Keratinocyte (primary cell): ENCODE data around the gene EPHA10. TPM values are rescaled to one million over a fixed set of nuclear protein-coding genes. Genes with fewer than 3 reads are reported as not detected.

Source experiments
- DNase-seq: peaks from one replicate; pipeline ENCODE4 v3.0.0-alpha.2; 2011; ENCODE audit warnings: low read depth, missing footprints, low spot score
- FAIRE-seq: peaks from 2 replicates; lab custom pipeline; 2011; peaks lifted over from hg19 to GRCh38; lab: Jason Lieb, UNC
- H2AFZ ChIP-seq: 2 replicates; pipeline ENCODE4 v1.6.0; 2012; ENCODE audit warnings: low read length, control low read depth, inconsistent platforms; ENCODE audit not compliant: control insufficient read depth
- H3K27ac ChIP-seq: 2 replicates; pipeline ENCODE4 v1.5.1; 2011; ENCODE audit warnings: low read length; ENCODE audit not compliant: control insufficient read depth, insufficient read depth
- H3K27me3 ChIP-seq: 3 replicates; pipeline ENCODE4 v1.6.0; 2011; ENCODE audit warnings: low read length; ENCODE audit not compliant: control insufficient read depth, insufficient read depth; ENCODE audit errors: extremely low read depth
- H3K36me3 ChIP-seq, 2 experiments: 2 replicates in 1 of 2; 3 replicates in 1 of 2; pipeline ENCODE4 v1.5.1; 2011; ENCODE audit warnings: low read length in 2 of 2, mild to moderate bottlenecking in 1 of 2; ENCODE audit not compliant: control insufficient read depth in 2 of 2, insufficient read depth in 2 of 2; ENCODE audit errors: extremely low read depth in 1 of 2
- H3K4me1 ChIP-seq: 3 replicates; pipeline ENCODE4 v1.5.1; 2011; ENCODE audit warnings: low read length; ENCODE audit not compliant: control insufficient read depth, insufficient read depth; ENCODE audit errors: extremely low read depth
- H3K4me2 ChIP-seq: 3 replicates; pipeline ENCODE4 v1.6.0; 2011; ENCODE audit warnings: low read depth, low read length; ENCODE audit not compliant: control insufficient read depth, insufficient read depth; ENCODE audit errors: extremely low read depth
- H3K4me3 ChIP-seq, 3 experiments: fragments of 200-600 bp in 1 of 3; sonication (generic) in 1 of 3; 2 replicates in 2 of 3; 3 replicates in 1 of 3; pipeline ENCODE4 v1.5.1; 2011 to 2016; ENCODE audit warnings: low read length in 3 of 3, mild to moderate bottlenecking in 3 of 3, control low read depth in 2 of 3, inconsistent platforms in 1 of 3, low read depth in 1 of 3, mixed read lengths in 1 of 3, mixed run types in 1 of 3, moderate library complexity in 1 of 3; ENCODE audit not compliant: control insufficient read depth in 2 of 3, insufficient read depth in 2 of 3; ENCODE audit errors: extremely low read depth in 1 of 3
- H3K79me2 ChIP-seq: 2 replicates; pipeline ENCODE4 v1.6.0; 2012; ENCODE audit warnings: low read length; ENCODE audit not compliant: control insufficient read depth, insufficient read depth
- H3K9ac ChIP-seq: 3 replicates; pipeline ENCODE4 v1.6.0; 2011; ENCODE audit warnings: low read length; ENCODE audit not compliant: control insufficient read depth, insufficient read depth; ENCODE audit errors: extremely low read depth
- H3K9me1 ChIP-seq: 3 replicates; pipeline ENCODE4 v1.6.0; 2011; ENCODE audit warnings: low read length; ENCODE audit not compliant: control insufficient read depth, insufficient read depth; ENCODE audit errors: extremely low read depth
- H3K9me3 ChIP-seq: 2 replicates; pipeline ENCODE4 v1.5.1; 2012; ENCODE audit warnings: low read depth, low read length; ENCODE audit not compliant: control insufficient read depth
- H4K20me1 ChIP-seq: 3 replicates; pipeline ENCODE4 v1.6.0; 2011; ENCODE audit warnings: low read length; ENCODE audit not compliant: control insufficient read depth, insufficient read depth; ENCODE audit errors: extremely low read depth
- EZH2 ChIP-seq: IDR thresholded peaks from one replicate; pipeline ENCODE4 v1.6.1; 2012; ENCODE audit warnings: inconsistent platforms, mild to moderate bottlenecking, low read length, moderate library complexity
- dilution Hi-C: fragments of 300-500 bp; cut with MboI; formaldehyde crosslinking; loops from one replicate; pipeline ENCODE4 v1.7.0; 2020; ENCODE audit warnings: low sequenced_read_pairs; ENCODE audit not compliant: extremely low pct_ligation_motif_present
- polyA plus RNA-seq, 5 experiments: library from polyadenylated mRNA; depleted of rRNA in 3 of 5; stranded (reverse) in 3 of 5; stranded (forward) in 1 of 5; unstranded in 1 of 5; fragments of >200 nt; gene quantifications; 1 replicate in 1 of 5; 2 replicates in 3 of 5; 3 replicates in 1 of 5; pipeline versions ENCODE4 v1.2.1 to v1.2.3, GENCODE V29; 2011 to 2012; ENCODE audit warnings: missing spikeins in 2 of 5, low read depth in 1 of 5, low replicate concordance in 1 of 5
- TF ChIP-seq, protein P1 (sequence below), 3 experiments: IDR thresholded peaks in 1 of 3; conservative IDR thresholded peaks in 1 of 3; optimal IDR thresholded peaks in 1 of 3; 2 replicates in 2 of 3; 3 replicates in 1 of 3; pipeline versions ENCODE3 to v1.5.1; 2011; ENCODE audit warnings: low read length in 3 of 3, mild to moderate bottlenecking in 3 of 3, moderate library complexity in 2 of 3, control low read depth in 1 of 3, inconsistent platforms in 1 of 3; ENCODE audit not compliant: insufficient read depth in 2 of 3; ENCODE audit errors: extremely low read depth in 1 of 3

EPHA10 gene
- polyA plus RNA-seq, 1 donor (not counting 4 experiments of a cell fraction or from before 2014, with no cell fraction given) = not detected

DNA sequence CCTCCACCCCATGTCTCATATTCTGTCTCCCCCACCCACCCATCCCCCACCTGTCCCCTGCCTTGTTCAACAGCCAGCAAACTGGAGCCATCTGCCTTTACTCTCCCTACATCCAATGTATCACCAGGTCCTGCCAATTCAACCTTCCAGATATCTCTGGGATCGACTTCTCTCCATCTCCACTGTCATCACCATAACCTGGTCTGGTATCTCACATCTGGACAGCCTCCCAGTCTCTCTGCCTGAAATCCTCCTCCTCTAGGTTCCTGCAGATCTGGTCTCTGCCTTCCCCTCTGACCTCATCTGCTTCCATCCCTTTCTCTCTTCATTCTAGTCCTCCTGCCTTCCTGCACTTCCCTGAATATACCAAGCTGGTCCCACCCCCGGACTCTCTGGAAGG is 94.8 kb downstream of the EPHA10 start:
- no peak overlapping the region for H3K27ac ChIP-seq
- no peak overlapping the region for H2AFZ ChIP-seq
- no peak for FAIRE-seq
- H4K20me1 ChIP-seq = no peaks in the 10 kb centered on the region
- no peaks in the 10 kb centered on the region for H3K79me2 ChIP-seq
- DNase-seq = no peak
- H3K9me1 ChIP-seq = no peaks in the 10 kb centered on the region
- TF ChIP-seq EZH2 = no peak
- TF ChIP-seq, protein P1, sequence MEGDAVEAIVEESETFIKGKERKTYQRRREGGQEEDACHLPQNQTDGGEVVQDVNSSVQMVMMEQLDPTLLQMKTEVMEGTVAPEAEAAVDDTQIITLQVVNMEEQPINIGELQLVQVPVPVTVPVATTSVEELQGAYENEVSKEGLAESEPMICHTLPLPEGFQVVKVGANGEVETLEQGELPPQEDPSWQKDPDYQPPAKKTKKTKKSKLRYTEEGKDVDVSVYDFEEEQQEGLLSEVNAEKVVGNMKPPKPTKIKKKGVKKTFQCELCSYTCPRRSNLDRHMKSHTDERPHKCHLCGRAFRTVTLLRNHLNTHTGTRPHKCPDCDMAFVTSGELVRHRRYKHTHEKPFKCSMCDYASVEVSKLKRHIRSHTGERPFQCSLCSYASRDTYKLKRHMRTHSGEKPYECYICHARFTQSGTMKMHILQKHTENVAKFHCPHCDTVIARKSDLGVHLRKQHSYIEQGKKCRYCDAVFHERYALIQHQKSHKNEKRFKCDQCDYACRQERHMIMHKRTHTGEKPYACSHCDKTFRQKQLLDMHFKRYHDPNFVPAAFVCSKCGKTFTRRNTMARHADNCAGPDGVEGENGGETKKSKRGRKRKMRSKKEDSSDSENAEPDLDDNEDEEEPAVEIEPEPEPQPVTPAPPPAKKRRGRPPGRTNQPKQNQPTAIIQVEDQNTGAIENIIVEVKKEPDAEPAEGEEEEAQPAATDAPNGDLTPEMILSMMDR (optimal IDR thresholded peaks at IDR 0.05 in 1 of 3, IDR thresholded peaks at IDR 0.05 in 1 of 3, conservative IDR thresholded peaks at IDR 0.05 in 1 of 3; ENCODE audit: extremely low read depth in 1 of 3, insufficient read depth in 2 of 3, low read length in 3 of 3) = no peak
- H3K4me3 ChIP-seq = no peak overlapping the region
- H3K9me3 ChIP-seq = no peaks in the 10 kb centered on the region
- no peak overlapping the region for H3K9ac ChIP-seq
- H3K36me3 ChIP-seq = no peaks in the 10 kb centered on the region
- no peaks in the 10 kb centered on the region for H3K4me1 ChIP-seq
- peaks cover 26% of the 10 kb centered on the region for H3K27me3 ChIP-seq
- dilution Hi-C loops = no loop called here
- no peak overlapping the region for H3K4me2 ChIP-seq

DNA sequence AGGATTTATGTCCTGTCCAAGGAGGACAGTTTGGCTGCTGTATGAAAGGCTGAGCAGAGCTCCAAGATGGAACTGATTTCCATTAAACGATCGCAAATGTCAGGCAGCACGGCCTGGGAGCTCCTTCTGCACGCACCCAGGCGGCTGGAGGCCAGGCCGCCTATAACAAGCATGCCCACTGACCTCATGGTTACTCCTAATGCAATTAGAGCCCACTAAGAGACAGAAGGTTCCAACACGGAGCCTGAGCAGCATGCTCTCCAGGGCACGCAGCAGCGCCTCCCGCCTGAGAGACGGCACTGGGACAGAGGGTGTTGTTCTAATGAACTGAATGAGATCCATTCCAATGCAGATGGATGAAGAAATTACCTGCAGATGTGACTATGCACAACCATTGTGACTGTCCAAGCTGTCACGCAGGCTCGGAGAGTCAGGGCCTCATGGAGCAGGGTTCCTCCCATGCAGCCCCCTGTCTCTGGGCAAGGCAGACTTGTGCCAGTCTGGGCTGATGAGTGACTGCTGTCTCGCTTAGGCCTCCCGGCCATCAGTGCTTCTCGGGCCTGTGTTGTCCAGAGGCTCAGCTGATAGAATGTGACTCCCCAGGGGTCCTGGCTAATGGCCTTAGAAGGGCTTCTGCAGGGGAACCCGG is 97.8 kb downstream of the EPHA10 start:
- H2AFZ ChIP-seq = no peak overlapping the region
- TF ChIP-seq, protein P1 (optimal IDR thresholded peaks at IDR 0.05 in 1 of 3, IDR thresholded peaks at IDR 0.05 in 1 of 3, conservative IDR thresholded peaks at IDR 0.05 in 1 of 3; ENCODE audit: extremely low read depth in 1 of 3, insufficient read depth in 2 of 3, low read length in 3 of 3) = no peak
- TF ChIP-seq EZH2 = no peak
- H3K79me2 ChIP-seq = no peaks in the 10 kb centered on the region
- no peak overlapping the region for H3K27ac ChIP-seq
- dilution Hi-C loops = no loop called here
- no peaks in the 10 kb centered on the region for H3K9me3 ChIP-seq
- H3K4me1 ChIP-seq = peaks cover under 1% of the 10 kb centered on the region
- H3K4me2 ChIP-seq = no peak overlapping the region
- DNase-seq (no peak), FAIRE-seq (no peak)
- H4K20me1 ChIP-seq = no peaks in the 10 kb centered on the region
- H3K9me1 ChIP-seq = no peaks in the 10 kb centered on the region
- no peak overlapping the region for H3K4me3 ChIP-seq
- H3K27me3 ChIP-seq = peaks cover 20% of the 10 kb centered on the region
- no peak overlapping the region for H3K9ac ChIP-seq
- no peaks in the 10 kb centered on the region for H3K36me3 ChIP-seq
